Skin epidermis (tissue), 12 donors: Measurements from ENCODE around the gene RPTOR.

Experiments
- H3K27ac ChIP-seq, 21 experiments: fragments of 200-600 bp; sonication (generic) in 11 of 21; one replicate each; pipeline ENCODE4 v1.5.0; 2020; ENCODE audit warnings: mild to moderate bottlenecking in 3 of 21, inconsistent platforms in 2 of 21, moderate library complexity in 2 of 21
- H3K4me3 ChIP-seq, 7 experiments: fragments of 200-600 bp; sonication (generic) in 2 of 7; one replicate each; pipeline ENCODE4 v1.5.0; 2020; ENCODE audit warnings: inconsistent platforms in 2 of 7, mild to moderate bottlenecking in 2 of 7, moderate library complexity in 1 of 7

Gene RPTOR

GRCh38 chr17:80673152-80673920, 128.7 kb downstream of the RPTOR start:
- H3K27ac ChIP-seq = peak overlapping the region in 6 of 21 experiments; percentile 5 to 58 (median 12)
- H3K4me3 ChIP-seq = no peak overlapping the region

DNA sequence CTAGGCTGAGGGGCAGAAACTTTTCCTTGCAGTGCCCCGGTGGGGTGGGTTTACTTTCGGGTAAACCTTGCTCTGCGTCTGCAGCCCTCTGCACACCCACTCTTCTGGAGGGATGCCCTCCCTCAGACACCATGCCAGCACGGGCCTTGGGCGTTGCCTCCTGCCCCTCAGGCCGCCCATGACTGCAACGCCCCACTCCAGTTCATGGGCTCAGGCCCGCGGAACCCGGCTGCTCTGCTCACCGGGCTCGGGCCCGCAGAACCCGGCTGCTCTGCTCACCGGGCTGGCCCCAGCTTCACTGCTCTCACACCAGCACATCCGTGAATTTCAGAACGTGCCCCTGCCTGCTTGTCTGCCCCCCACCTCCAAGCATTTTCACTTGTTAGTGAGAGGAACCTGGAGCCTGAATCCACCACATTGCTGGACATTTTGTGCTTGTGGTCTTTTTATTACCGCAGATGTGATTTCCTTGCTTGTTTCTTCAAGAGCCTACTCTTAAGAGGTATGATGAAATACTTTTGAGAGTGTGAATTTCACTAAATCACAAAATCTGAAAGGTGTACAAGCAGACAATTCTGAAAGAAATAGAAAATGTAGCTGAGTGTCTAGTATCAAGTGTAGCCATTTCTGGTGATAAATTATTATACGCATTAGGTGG, 130.9 kb downstream of the RPTOR start:
- H3K4me3 ChIP-seq = no peak overlapping the region
- no peak overlapping the region for H3K27ac ChIP-seq

DNA sequence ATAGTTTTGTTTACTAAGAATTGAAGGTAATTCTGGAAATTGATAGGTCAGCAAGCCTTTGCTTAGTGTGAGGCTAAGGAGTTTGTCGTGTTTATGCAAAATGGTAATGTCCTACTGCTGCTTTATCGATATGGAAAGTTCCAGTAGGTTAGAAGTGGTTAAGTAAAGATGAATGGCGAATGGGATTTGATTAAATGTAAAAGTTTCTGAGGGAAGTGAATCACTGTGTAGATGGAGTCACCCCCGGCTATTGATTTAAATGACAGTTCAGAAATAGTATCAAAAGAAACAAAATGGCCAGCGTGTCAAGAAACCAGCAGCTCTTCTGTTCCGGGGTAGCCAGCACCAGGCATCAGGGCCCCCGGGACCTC, 131.4 kb downstream of the RPTOR start:
- Histone ChIP-seq H3K27ac (no peak overlapping the region), H3K4me3 (no peak overlapping the region)

DNA sequence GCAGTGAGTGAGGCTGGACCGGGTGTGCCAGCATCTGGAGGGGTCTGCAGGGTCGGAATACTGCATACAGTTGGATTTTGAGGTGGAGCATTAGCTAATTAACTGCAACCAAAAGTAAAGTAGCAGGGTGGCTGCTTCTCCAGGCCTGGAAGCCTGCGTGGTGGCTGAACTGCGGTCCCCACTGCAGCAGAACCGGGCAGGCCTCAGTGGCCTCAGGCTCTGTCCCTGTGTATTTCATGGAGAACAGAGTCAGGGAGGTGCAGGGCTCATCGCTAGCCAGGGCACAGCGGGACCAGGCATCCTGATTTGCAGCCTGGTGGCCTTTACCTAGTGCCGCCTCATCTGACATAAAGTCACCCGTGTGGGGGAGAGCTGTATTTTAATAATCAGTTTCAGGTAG, 131.9 kb downstream of the RPTOR start:
- Histone ChIP-seq H3K27ac (no peak overlapping the region), H3K4me3 (no peak overlapping the region)

GRCh38 chr17:80677214-80677756, 132.6 kb downstream of the RPTOR start:
- Histone ChIP-seq H3K27ac (peak overlapping the region in 1 of 21 experiments; percentile 3), H3K4me3 (no peak overlapping the region)

DNA sequence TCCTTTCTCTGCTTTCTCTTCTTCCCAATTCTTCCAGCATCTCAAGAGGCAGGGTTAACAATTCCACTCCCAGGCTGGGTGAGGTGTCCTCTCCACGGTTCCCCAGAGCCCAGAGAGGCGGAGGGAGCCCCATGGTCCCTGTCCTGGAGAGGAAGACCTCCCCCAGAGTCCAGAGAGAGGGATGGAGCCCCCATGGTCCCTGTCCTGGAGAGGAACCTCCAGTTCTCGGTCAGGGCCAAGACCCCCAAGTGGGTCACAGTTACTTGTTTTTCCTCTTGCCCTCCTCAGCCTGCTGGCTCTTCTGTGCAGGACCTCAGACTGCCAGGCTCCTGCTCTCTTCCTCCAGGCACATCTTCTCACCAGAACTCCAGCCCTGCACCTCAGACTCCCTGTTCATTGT, 135.2 kb downstream of the RPTOR start:
- no peak overlapping the region for H3K27ac ChIP-seq

DNA sequence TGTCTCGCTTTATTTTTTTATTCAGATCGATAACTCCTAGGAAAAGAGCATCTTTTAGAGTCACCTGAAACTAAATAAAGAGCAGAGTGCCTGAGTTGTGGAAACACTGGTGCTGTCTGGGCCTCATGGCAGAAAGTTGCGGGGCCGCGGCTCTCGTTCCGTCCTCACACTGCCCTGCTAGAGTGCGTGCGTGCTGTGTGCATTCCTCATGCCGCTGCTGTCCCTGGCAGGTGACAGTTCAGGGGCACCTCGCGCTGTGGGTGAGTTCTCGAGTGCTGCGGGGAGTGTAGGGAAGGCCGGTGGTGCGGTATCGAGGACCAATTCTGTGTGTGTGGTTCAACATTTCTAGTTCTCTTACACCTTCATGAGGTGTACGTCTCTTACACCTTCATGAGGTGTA, 136.6 kb downstream of the RPTOR start:
- Histone ChIP-seq H3K4me3 (no peak overlapping the region), H3K27ac (no peak overlapping the region)

More for the DNA sequence above, 135.2 kb downstream of the RPTOR start:
- no peak overlapping the region for H3K4me3 ChIP-seq

- peak overlapping the region in 1 of 21 experiments; percentile 25 for H3K27ac ChIP-seq
These were observed 137.7 kb downstream of the RPTOR start for GRCh38 chr17:80682372-80682771.

DNA sequence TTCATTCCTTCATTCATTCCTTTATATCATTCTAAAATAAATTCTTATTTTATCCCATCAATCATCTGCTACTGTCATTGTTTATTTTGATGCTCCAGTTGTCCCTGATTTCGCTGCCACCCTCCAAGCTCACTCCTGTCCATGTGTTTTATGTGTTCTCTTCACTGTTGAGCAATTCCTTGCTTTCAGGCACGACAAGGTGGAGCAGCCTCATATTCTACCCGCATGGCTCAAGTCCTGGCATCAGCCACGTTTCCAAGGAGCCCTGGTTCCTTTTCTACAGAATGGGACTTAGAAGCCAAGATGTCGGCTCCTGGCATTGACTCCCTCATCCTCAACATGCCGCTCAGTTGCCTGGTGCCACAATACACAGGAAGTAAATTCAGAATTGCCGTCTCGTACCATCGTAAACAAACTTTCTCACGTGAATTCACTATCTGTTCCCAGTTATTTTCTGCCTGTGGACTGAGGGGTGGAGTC, 139.0 kb downstream of the RPTOR start:
- H3K4me3 ChIP-seq = no peak overlapping the region
- H3K27ac ChIP-seq = no peak overlapping the region

More at GRCh38 chr17:80682372-80682771, 137.7 kb downstream of the RPTOR start:
- H3K4me3 ChIP-seq = no peak overlapping the region

DNA sequence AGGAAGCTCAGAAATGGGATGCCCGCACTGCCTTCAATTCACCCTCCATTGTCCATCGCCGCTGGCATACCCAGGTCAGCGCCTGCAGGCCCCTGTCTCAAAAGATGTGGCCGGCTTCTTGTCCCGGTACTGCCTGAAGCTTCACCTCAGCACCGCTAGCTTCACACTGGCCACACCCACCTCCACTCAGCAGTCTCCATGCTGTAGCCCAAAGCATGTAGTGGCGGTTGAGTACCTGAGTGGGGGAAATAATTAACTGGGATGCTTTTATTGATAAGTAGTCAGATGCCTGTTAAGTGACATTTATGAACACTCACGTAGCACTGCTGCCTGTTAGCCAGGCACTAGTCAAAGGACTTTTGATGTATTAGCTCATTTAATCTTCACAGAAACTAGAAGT, 143.2 kb downstream of the RPTOR start:
- Histone ChIP-seq H3K27ac (no peak overlapping the region), H3K4me3 (no peak overlapping the region)

DNA sequence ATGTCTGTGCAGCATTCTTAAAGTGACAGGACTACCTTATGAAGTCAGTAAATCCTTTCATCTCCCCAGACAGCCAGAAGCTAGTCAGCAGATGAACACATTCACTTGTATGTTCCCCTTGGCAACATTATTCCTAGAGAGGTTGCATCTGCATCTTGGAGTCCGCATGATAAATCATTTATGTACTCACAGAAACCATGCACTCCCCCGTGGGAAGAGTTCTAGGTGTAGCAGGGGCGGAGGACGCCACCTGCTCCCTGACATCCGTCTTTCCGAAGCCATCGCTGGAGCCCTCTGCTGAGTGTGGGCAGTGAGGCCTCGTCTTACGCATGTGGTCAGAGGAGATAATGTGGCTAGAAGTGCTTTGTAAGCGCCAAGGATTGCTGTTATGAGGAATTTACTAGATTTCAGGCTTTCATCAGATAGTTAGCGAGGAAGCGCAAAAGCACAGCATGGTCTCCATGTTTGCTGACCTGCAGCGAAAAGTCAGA, 144.5 kb downstream of the RPTOR start:
- no peak overlapping the region for H3K27ac ChIP-seq

GRCh38 chr17:80691784-80692183, 147.1 kb downstream of the RPTOR start:
- Histone ChIP-seq H3K27ac (no peak overlapping the region), H3K4me3 (no peak overlapping the region)

More for the DNA sequence above, 144.5 kb downstream of the RPTOR start:
- H3K4me3 ChIP-seq = no peak overlapping the region

GRCh38 chr17:80692931-80693467, 148.4 kb downstream of the RPTOR start:
- no peak overlapping the region for H3K27ac ChIP-seq
- no peak overlapping the region for H3K4me3 ChIP-seq

GRCh38 chr17:80693511-80693910, 148.9 kb downstream of the RPTOR start:
- H3K27ac ChIP-seq = no peak overlapping the region
- no peak overlapping the region for H3K4me3 ChIP-seq

DNA sequence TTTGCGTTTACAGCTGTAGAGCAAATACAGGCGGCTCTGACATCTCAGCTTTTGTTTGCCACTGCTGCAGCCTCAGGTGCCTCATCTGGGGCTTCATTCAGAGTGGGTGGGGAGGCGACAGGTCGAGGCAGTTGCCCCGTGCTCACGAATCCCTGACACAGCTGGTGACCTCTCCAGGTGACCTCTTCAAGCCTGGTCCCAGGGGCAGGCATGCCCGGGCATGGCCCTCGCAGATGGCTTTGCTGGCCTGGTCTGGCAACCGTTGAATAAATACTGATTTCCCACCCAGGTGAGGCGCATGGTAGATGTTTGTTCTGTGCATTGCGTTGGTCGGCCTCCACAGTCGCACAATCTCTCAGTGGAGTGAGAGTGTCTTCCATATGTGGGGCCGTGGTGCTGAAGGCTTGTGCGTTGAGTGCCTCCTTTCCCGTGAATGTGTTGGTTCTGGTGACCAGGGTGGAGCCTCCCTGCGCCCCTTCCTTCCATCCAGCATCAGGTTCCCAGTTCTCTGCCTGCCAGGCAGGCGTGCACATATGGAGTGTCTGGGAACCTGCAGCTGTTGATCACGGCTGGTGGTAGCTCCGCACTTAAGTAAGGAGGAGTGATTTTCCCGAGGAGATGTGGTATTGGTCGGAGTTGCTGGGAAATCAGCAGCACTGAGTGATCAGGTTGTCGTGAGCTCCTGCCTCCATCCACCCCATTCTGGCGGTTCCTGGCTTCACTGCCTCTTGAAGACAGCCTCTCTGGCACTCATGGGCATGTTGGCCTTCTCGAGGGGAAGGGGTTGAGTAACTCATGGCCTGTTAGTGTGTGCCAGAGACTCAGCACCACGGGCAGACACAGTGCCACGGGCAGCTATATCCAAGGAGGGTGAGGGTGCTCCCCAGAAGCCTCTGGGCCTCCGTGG, 149.7 kb downstream of the RPTOR start:
- Histone ChIP-seq H3K4me3 (no peak overlapping the region), H3K27ac (no peak overlapping the region)

GRCh38 chr17:80694992-80695912, 150.6 kb downstream of the RPTOR start:
- no peak overlapping the region for H3K4me3 ChIP-seq
- H3K27ac ChIP-seq = peak overlapping the region in 4 of 21 experiments; percentile 10 to 51 (median 17)

DNA sequence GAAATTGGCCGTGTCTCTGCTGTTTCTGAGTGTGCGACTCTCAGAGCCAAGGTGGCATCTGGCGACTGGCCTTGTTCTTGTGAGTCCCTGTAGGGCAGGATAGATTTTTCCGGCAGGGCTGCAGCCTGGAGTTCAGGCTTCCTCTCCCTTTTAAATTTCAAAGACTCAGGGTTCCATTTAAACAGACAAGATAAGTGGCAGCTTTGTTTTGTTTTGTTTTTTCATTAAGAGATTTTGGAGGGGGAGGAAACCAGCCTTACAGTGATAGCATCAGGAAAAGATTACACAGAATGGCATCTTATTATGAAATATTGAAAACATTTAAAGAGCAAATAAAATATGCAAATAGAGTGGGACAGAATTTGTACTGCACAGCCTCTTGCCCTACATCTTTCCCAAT, 151.3 kb downstream of the RPTOR start:
- no peak overlapping the region for H3K4me3 ChIP-seq
- peak overlapping the region in 5 of 21 experiments; percentile 7 to 51 (median 16) for H3K27ac ChIP-seq

GRCh38 chr17:80696456-80696855, 151.8 kb downstream of the RPTOR start:
- H3K27ac ChIP-seq = peak overlapping the region in 5 of 21 experiments; percentile 7 to 54 (median 35)
- no peak overlapping the region for H3K4me3 ChIP-seq
